ENCODE results near the gene APOL6.

- TF ChIP-seq CTCF (IDR thresholded peaks at IDR 0.05): no peak
- TF ChIP-seq POLR2A (IDR thresholded peaks at IDR 0.05): no peak
Observed at GRCh38 chr22:35618427-35619223, 29.6 kb upstream of the APOL6 start.
